MM.1S (cell line): ENCODE data around the gene EFNB3.

ENCODE experiments used
- CTCF ChIP-seq: fragments of 300-600 bp; sonication (generic); IDR thresholded peaks from 2 replicates; pipeline ENCODE4 v1.5.1; 2016; ENCODE audit warnings: antibody characterized with exemption, low read length, mixed read lengths
- EZH2 ChIP-seq: fragments of 300-600 bp; sonication (generic); optimal IDR thresholded peaks from 2 replicates; pipeline ENCODE3; 2017; ENCODE audit warnings: low read depth, mild to moderate bottlenecking, antibody characterized with exemption, low read length, mixed read lengths
- EZH2phosphoT487 ChIP-seq: fragments of 300-600 bp; sonication (generic); IDR thresholded peaks from 2 replicates; pipeline ENCODE4 v1.6.1; 2018; ENCODE audit warnings: antibody characterized with exemption, low read length

- TF ChIP-seq EZH2 (no peak), CTCF (no peak), EZH2phosphoT487 (no peak)
These were observed 17.7 kb upstream of the EFNB3 start, which contains the start of gene TP53 for GRCh38 chr17:7687072-7687907.
